Mesendoderm (in vitro differentiated cells): ENCODE data around the gene TIRAP. TPM values are rescaled to one million over a fixed set of nuclear protein-coding genes. Genes with fewer than 3 reads are reported as not detected.

Source experiments
- DNase-seq: peaks from one replicate; pipeline ENCODE4 v3.0.0; 2013
- H2AK5ac ChIP-seq: 2 replicates; pipeline ENCODE4 v1.6.1; 2013; ENCODE audit warnings: low read length, inconsistent platforms
- H2BK120ac ChIP-seq: 2 replicates; pipeline ENCODE4 v1.6.1; 2013; ENCODE audit warnings: low read depth, mild to moderate bottlenecking, low read length, moderate library complexity, mixed read lengths
- H2BK15ac ChIP-seq: replicated peaks from 2 replicates; pipeline ENCODE4 v1.6.1; 2013; ENCODE audit warnings: low read depth, mild to moderate bottlenecking, moderate library complexity
- H2BK5ac ChIP-seq: 2 replicates; pipeline ENCODE4 v1.6.1; 2013; ENCODE audit warnings: low read length, inconsistent platforms
- H3K18ac ChIP-seq: 2 replicates; pipeline ENCODE4 v1.6.1; 2013; ENCODE audit warnings: mild to moderate bottlenecking, low read length, mixed read lengths
- H3K23ac ChIP-seq: one replicate; pipeline ENCODE4 v1.6.1; 2013; ENCODE audit warnings: low read length
- H3K27ac ChIP-seq: 2 replicates; pipeline ENCODE4 v1.5.1; 2013; ENCODE audit warnings: low read depth, mild to moderate bottlenecking, inconsistent platforms, low read length, moderate library complexity
- H3K27me3 ChIP-seq: 2 replicates; pipeline ENCODE4 v1.6.1; 2013; ENCODE audit warnings: low read length, control low read depth, mild to moderate bottlenecking, inconsistent platforms; ENCODE audit not compliant: insufficient read depth, poor library complexity
- H3K36me3 ChIP-seq: 2 replicates; pipeline ENCODE4 v1.6.1; 2013; ENCODE audit warnings: low read length, inconsistent platforms; ENCODE audit not compliant: control insufficient read depth, insufficient read depth
- H3K4ac ChIP-seq: one replicate; pipeline ENCODE4 v1.6.1; 2013; ENCODE audit warnings: low read depth, mild to moderate bottlenecking, low read length, moderate library complexity
- H3K4me1 ChIP-seq: 2 replicates; pipeline ENCODE4 v1.6.1; 2013; ENCODE audit warnings: low read depth, low read length, inconsistent platforms; ENCODE audit not compliant: control insufficient read depth
- H3K4me2 ChIP-seq: 2 replicates; pipeline ENCODE4 v1.6.1; 2013; ENCODE audit warnings: low read length
- H3K4me3 ChIP-seq: 2 replicates; pipeline ENCODE4 v1.5.1; 2013; ENCODE audit warnings: mild to moderate bottlenecking, low read length
- H3K56ac ChIP-seq: one replicate; pipeline ENCODE4 v1.6.1; 2013; ENCODE audit warnings: low read length
- H3K79me1 ChIP-seq: 2 replicates; pipeline ENCODE4 v1.6.1; 2013; ENCODE audit warnings: low read length, inconsistent platforms
- H3K79me2 ChIP-seq: 2 replicates; pipeline ENCODE4 v1.6.1; 2013; ENCODE audit warnings: mild to moderate bottlenecking, low read length; ENCODE audit not compliant: control insufficient read depth, insufficient read depth
- H3K9ac ChIP-seq: 2 replicates; pipeline ENCODE4 v1.6.1; 2013; ENCODE audit warnings: low read length, inconsistent platforms
- H4K5ac ChIP-seq: one replicate; pipeline ENCODE4 v1.6.1; 2013; ENCODE audit warnings: low read length
- H4K8ac ChIP-seq: one replicate; pipeline ENCODE4 v1.6.1; 2013; ENCODE audit warnings: low read depth, mild to moderate bottlenecking, control low read depth, low read length, moderate library complexity
- WGBS: extraction: QIAGEN DNeasy Blood & Tissue Kit; methylation state at CpG from one replicate; pipeline ENCODE4 v1.1.7; 2013; ENCODE audit warnings: low lambda C conversion rate, missing lambda C conversion rate; ENCODE audit not compliant: insufficient coverage; ENCODE audit errors: extremely low coverage; 5-methylcytosine and 5-hydroxymethylcytosine counted together
- small RNA-seq: library from polyadenylated mRNA; stranded (forward); fragments of <200 nt; extraction: miRNeasy Mini kit (QIAGEN cat#:217004); gene quantifications from one replicate; pipeline ENCODE3, GENCODE V24; 2013; ENCODE audit not compliant: insufficient read depth

Gene TIRAP

GRCh38 chr11:126339863-126340434 is 57.1 kb downstream of the TIRAP start:
- peaks cover 2% of the 10 kb centered on the region for H3K36me3 ChIP-seq
- H3K4me1 ChIP-seq, result peaks cover 2% of the 10 kb centered on the region
- no CpG with 5 or more reads among the region's 11 CpGs for WGBS
- no peak overlapping the region for H2BK15ac ChIP-seq
- no peaks in the 10 kb centered on the region for H3K79me1 ChIP-seq
- H2AK5ac ChIP-seq, result no peak overlapping the region
- no peak overlapping the region for H2BK5ac ChIP-seq
- H3K4me3 ChIP-seq, result no peak overlapping the region
- DNase-seq, result no peak
- H4K8ac ChIP-seq, result no peak overlapping the region
- H3K4ac ChIP-seq, result no peak overlapping the region
- no peak overlapping the region for H4K5ac ChIP-seq
- no peaks in the 10 kb centered on the region for H3K79me2 ChIP-seq
- H3K4me2 ChIP-seq, result no peak overlapping the region
- no peak overlapping the region for H3K27ac ChIP-seq
- H2BK120ac ChIP-seq, result no peak overlapping the region
- no peak overlapping the region for H3K56ac ChIP-seq
- H3K18ac ChIP-seq, result no peak overlapping the region
- H3K23ac ChIP-seq, result no peak overlapping the region
- no peak overlapping the region for H3K9ac ChIP-seq
- no peaks in the 10 kb centered on the region for H3K27me3 ChIP-seq

- no peaks in the 10 kb centered on the region for H3K27me3 ChIP-seq
- peaks cover 2% of the 10 kb centered on the region for H3K36me3 ChIP-seq
- no peak overlapping the region for H3K27ac ChIP-seq
- H4K8ac ChIP-seq, result no peak overlapping the region
- no peak overlapping the region for H3K18ac ChIP-seq
- no peak overlapping the region for H2AK5ac ChIP-seq
- no peak overlapping the region for H3K4me2 ChIP-seq
- no peak overlapping the region for H3K56ac ChIP-seq
- no peaks in the 10 kb centered on the region for H3K79me1 ChIP-seq
- H3K79me2 ChIP-seq, result no peaks in the 10 kb centered on the region
- no CpG with 5 or more reads among the region's 7 CpGs for WGBS
- no peak overlapping the region for H3K23ac ChIP-seq
- no peak overlapping the region for H2BK15ac ChIP-seq
- DNase-seq, result no peak
- peaks cover 11% of the 10 kb centered on the region for H3K4me1 ChIP-seq
- no peak overlapping the region for H4K5ac ChIP-seq
- no peak overlapping the region for H2BK120ac ChIP-seq
- no peak overlapping the region for H3K9ac ChIP-seq
- H2BK5ac ChIP-seq, result no peak overlapping the region
- no peak overlapping the region for H3K4ac ChIP-seq
- H3K4me3 ChIP-seq, result no peak overlapping the region
These were observed 58.2 kb downstream of the TIRAP start for GRCh38 chr11:126340960-126341606.

- H2BK120ac ChIP-seq, result no peak overlapping the region
- H2BK5ac ChIP-seq, result no peak overlapping the region
- no peak overlapping the region for H3K9ac ChIP-seq
- H3K4ac ChIP-seq, result no peak overlapping the region
- H2BK15ac ChIP-seq, result no peak overlapping the region
- H3K27ac ChIP-seq, result no peak overlapping the region
- no peaks in the 10 kb centered on the region for H3K79me2 ChIP-seq
- H3K56ac ChIP-seq, result no peak overlapping the region
- H3K18ac ChIP-seq, result no peak overlapping the region
- no peaks in the 10 kb centered on the region for H3K79me1 ChIP-seq
- peaks cover 2% of the 10 kb centered on the region for H3K36me3 ChIP-seq
- H4K8ac ChIP-seq, result no peak overlapping the region
- H3K23ac ChIP-seq, result no peak overlapping the region
- no peak overlapping the region for H3K4me3 ChIP-seq
- H3K27me3 ChIP-seq, result no peaks in the 10 kb centered on the region
- no peak overlapping the region for H3K4me2 ChIP-seq
- DNase-seq, result no peak
- no CpG with 5 or more reads among the region's 3 CpGs for WGBS
- no peak overlapping the region for H2AK5ac ChIP-seq
- no peak overlapping the region for H4K5ac ChIP-seq
- H3K4me1 ChIP-seq, result peaks cover 15% of the 10 kb centered on the region
These were observed 58.9 kb downstream of the TIRAP start for GRCh38 chr11:126341760-126342161.

- H3K4ac ChIP-seq, result no peak overlapping the region
- H3K4me1 ChIP-seq, result peaks cover 21% of the 10 kb centered on the region
- no peak for DNase-seq
- WGBS, result no CpG with 5 or more reads among the region's 16 CpGs
- H3K36me3 ChIP-seq, result peaks cover 2% of the 10 kb centered on the region
- H2BK120ac ChIP-seq, result no peak overlapping the region
- no peak overlapping the region for H3K9ac ChIP-seq
- H3K18ac ChIP-seq, result no peak overlapping the region
- H2BK15ac ChIP-seq, result no peak overlapping the region
- H4K8ac ChIP-seq, result no peak overlapping the region
- H3K4me3 ChIP-seq, result no peak overlapping the region
- H3K4me2 ChIP-seq, result no peak overlapping the region
- no peak overlapping the region for H3K27ac ChIP-seq
- H2BK5ac ChIP-seq, result no peak overlapping the region
- H3K23ac ChIP-seq, result no peak overlapping the region
- peaks cover 3% of the 10 kb centered on the region for H3K79me1 ChIP-seq
- H2AK5ac ChIP-seq, result no peak overlapping the region
- no peak overlapping the region for H4K5ac ChIP-seq
- no peaks in the 10 kb centered on the region for H3K79me2 ChIP-seq
- H3K27me3 ChIP-seq, result no peaks in the 10 kb centered on the region
- H3K56ac ChIP-seq, result no peak overlapping the region
These were observed 60.2 kb downstream of the TIRAP start for GRCh38 chr11:126343051-126343450.

Small RNA genes lying within 50 kb of the gene (small RNA-seq; reads per million reads assigned to genes)
- gene RN7SL351P, result not detected
